Stimulated activated CD4-positive, alpha-beta T cell treated with anti-CD3 and anti-CD28 coated beads, Interleukin-1b, Interleukin-23, amount 100 ng/mL, for 1 hour (primary cell): ENCODE results near the gene NEURL1B.
"Not testable (repeated sequence)": the region's sequence is repeated elsewhere in the genome, so short reads cannot be mapped to it uniquely, and the experiment has no call there.

ENCODE experiments used
- DNase-seq, 2 donors: peaks; one replicate each; pipeline ENCODE4 v3.0.0-alpha.2; 2020; ENCODE audit warnings: low read depth in 2 of 2

Gene NEURL1B

GRCh38 chr5:172695232-172696054 lies 54.4 kb downstream of the NEURL1B start:
- no peak for DNase-seq

DNA sequence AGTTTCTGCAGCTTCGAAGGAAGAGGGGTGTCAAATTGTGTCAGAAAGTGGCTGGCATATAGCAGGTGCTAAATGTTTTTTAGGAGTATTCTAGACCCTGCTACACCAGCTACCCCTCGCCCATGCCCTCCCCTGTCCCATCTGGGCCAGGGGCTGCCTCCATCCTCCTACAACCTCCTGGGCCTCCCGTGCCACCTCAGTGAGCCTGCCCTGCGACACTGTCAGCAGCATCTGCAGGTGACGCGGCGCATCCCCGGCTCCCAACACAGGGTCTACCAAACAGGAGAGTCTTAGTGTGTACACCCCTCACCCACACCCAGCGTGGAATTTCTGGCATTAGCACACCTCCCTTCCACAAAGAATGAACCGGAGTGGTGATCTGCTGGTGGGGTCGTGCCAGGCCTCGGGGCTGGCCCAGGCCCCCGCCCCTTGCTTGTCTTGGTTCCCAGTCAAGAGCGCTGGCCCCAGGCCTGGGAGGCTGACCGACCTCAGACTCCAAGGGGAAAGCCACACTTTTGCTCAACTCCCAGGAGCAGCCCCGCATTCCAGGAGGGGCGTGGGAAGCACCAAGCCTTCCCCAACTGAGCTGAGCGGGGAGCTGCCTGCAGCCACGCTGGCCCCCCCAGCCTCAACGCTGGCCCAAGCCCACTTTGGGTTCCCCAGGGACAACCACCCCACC lies 55.2 kb downstream of the NEURL1B start:
- DNase-seq = no peak

- DNase-seq = peak; percentile 56 to 59
Measured at GRCh38 chr5:172697123-172698121, 56.4 kb downstream of the NEURL1B start.

- no peak for DNase-seq
Measured at GRCh38 chr5:172699423-172699822, 58.4 kb downstream of the NEURL1B start.

DNA sequence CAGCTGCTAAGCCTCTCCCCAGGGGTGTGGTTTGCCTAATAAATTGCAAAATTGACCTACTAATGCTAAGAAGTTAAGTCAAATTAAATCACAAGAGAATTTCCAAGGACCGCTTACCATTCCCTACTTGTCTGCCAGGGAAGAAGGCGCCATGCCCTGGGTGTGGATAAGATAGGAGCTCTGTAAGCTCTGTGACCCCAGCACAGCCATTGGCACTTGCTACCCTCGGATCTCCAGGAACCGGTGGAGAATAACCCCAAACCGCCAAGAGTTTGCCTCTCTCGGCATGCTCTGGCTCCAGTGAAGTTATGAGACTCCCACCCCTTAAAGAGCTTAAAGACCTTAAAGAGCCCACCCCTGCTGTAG lies 58.9 kb downstream of the NEURL1B start:
- DNase-seq = no peak

- no peak for DNase-seq
Measured at GRCh38 chr5:172700365-172701290, 59.6 kb downstream of the NEURL1B start.

DNA sequence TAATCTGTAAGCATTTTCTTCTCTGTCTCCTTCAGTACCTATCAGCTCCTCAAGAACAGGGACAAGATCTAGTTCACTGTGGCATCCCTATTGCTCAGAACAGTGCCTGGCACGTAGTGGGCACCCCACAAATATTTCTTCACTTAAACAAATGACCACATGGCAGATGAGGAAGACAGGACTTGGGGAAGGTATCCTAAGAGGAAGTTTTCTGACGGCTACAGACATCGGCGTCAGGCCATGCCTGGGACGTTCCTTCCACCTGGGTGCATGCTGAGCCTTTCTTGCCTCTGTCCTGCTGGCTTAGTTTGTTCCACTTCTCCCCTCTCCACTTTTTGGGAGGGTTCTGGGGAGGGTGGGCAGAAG lies 60.2 kb downstream of the NEURL1B start:
- no peak for DNase-seq

- DNase-seq = no peak
Measured at GRCh38 chr5:172703952-172704351, 62.9 kb downstream of the NEURL1B start.

DNA sequence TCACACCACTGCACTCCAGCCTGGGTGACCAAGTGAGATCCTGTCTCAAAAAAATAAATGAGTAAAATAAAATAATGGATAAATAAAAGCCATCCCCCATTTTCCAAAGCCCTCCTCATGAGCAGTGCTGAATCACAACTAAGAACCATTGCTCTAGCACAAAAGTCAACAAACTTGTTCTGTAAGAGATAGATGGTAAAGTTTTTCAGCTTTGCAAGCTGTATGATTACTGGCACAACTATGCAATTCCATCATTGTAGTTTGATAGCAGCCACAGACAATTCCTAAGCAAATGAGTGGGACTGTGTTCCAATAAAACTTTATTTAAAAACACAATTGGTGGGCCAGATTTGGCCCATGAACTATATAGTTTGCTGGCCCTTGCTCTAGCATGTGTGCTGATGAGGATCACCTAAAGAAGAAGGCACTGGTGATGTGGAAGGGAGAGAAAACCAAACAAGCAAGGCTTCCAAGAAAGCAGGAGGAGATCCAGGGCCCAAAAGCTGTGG lies 64.6 kb downstream of the NEURL1B start:
- DNase-seq = no peak

GRCh38 chr5:172706796-172707195 lies 65.7 kb downstream of the NEURL1B start:
- no peak for DNase-seq

GRCh38 chr5:172707285-172708182 lies 66.5 kb downstream of the NEURL1B start:
- no peak for DNase-seq

- DNase-seq = no peak
Measured at GRCh38 chr5:172708183-172708505, 67.1 kb downstream of the NEURL1B start.

DNA sequence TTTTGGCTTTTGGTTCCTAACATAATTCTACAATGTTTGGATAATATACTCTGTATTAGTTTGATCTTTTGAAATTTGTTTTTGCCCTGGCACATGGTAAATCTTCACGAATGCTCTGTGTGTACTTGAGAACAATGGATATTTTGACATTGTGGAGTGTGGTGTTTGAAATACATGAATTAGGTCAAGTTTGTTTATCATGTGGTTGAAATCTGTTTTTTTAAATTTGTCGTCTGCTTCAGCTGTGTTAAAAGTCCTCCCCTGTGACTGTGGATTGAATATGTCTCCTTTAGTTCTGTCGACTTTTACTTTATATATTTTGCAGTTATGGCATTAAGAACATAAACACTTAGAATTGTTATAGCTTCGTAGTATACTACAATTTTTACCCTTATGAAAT lies 69.6 kb downstream of the NEURL1B start:
- no peak for DNase-seq

DNA sequence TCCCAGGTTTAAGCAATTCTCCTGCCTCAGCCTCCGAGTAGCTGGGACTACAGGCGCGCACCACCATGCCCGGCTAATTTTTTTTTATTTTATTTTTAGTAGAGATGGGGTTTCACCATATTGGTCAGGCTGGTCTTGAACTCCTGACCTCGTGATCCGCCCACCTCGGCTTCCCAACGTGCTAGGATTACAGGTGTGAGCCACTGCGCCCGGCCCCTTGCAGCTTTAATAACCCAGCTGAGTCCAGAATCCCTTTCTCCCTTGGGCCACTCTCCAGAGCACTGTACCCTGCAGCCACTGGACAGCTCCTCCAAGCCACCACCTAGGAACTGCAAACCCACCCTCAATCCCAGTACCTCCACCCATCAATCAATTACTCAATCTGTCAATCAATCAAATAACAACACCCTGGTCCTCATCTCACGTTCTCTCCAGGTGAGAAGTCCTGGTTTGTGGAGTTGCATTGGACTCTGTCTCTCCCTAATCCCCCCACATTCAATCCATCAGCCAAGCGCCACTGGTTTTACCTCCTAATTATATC lies 70.3 kb downstream of the NEURL1B start:
- not testable (repeated sequence) for DNase-seq

GRCh38 chr5:172712610-172713009 lies 71.5 kb downstream of the NEURL1B start:
- DNase-seq = no peak

DNA sequence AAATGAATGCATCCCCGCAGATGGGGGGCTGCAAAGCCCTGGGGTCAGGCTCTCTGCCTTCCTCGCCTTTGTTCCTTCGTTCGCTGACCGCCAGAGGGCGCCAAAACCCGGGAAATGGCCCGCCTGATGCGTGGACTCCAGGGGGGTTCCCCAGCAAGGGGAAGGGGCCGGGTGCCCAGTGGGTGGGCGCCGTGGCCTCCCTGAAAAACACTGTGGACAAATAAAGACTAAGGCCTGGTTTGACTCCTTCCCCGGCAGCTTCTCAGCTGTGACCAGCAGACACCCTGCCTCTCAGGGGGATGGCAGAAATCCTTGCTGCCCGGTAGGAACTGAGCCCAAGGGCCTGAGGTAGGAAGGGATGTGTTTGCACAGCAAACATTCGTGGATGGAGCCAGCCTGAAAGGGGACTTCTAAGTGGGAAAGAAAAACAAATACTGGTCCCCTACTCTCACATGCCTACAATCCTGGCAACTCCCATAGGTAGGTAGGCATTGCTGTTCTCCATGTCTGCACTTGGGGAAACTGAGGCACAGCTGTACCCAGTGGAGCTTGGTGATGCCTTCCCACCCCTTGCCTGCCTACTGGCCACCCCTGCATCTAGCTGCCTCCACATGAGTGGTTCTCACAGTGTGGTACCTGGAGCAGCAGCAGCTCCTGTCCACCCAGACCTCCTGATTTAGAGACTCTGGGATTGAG lies 72.2 kb downstream of the NEURL1B start:
- DNase-seq = peak; percentile 45 to 58

DNA sequence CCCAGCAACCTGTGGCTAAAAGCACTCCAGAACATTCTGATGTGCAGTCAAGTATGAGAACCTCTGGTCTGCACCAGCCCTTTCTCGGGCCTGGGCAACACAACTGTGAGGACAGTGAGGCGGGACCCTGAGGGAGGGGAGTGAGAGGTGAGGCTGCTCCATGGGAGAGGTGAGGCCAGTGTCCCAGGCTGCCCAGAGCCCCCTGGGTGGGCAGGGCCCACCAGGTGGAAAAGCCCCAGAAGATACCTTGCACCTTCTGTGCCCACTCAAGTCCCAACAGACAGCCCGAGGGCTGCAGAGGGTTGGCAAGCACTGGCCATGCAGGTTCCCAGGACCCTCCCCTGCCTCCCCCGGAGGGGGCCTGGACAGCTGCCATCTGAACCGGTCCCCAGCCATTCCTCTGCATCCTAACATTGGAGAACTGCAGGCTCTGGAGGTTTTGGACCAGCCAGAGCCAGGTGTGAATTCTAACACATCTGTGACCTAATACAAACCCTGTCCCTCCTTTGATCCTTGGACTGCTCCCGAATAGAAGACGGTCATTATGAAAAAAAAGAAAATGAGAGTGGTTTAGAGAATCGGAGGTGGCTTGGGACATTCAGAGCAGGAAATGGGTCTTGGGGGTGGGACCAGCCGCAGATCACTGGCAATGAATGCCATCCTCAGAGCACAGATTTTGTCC lies 72.9 kb downstream of the NEURL1B start:
- no peak for DNase-seq
